DND-41 (cell line): ENCODE results near the gene AGO3.

ENCODE experiments used
- ATAC-seq: fragments of 200-7000 bp; cut with Tn5 transposase; 3 replicates; pipeline ENCODE4 v1.9.1; 2021; ENCODE audit warnings: low read depth; ENCODE audit not compliant: insufficient read depth
- DNase-seq: peaks from one replicate; pipeline ENCODE4 v3.0.0-alpha.2; 2020
- H2AFZ ChIP-seq: 2 replicates; pipeline ENCODE4 v1.6.0; 2012; ENCODE audit warnings: low read depth, low read length
- H3K27ac ChIP-seq: 2 replicates; pipeline ENCODE4 v1.5.1; 2012; ENCODE audit warnings: low read length, inconsistent platforms
- H3K27me3 ChIP-seq: fragments of 200-600 bp; sonication (generic); 2 replicates; pipeline ENCODE4 v1.6.0; 2012; ENCODE audit warnings: low read length, mild to moderate bottlenecking, inconsistent platforms; ENCODE audit not compliant: insufficient read depth, poor library complexity
- H3K36me3 ChIP-seq: 2 replicates; pipeline ENCODE4 v1.5.1; 2012; ENCODE audit warnings: low read length, inconsistent platforms; ENCODE audit not compliant: insufficient read depth
- H3K4me1 ChIP-seq: 2 replicates; pipeline ENCODE4 v1.5.1; 2012; ENCODE audit warnings: mild to moderate bottlenecking, low read length; ENCODE audit not compliant: insufficient read depth
- H3K4me2 ChIP-seq: 2 replicates; pipeline ENCODE4 v1.6.0; 2012; ENCODE audit warnings: mild to moderate bottlenecking, moderate library complexity, low read length, inconsistent platforms; ENCODE audit not compliant: insufficient read depth
- H3K4me3 ChIP-seq, 2 experiments: fragments of 200-600 bp in 1 of 2; shearing (Covaris generic) in 1 of 2; 2 replicates each; pipeline ENCODE4 v1.5.1; 2012 to 2016; ENCODE audit warnings: inconsistent platforms in 2 of 2, low read length in 2 of 2, mild to moderate bottlenecking in 2 of 2, low read depth in 1 of 2, moderate library complexity in 1 of 2
- H3K79me2 ChIP-seq: 2 replicates; pipeline ENCODE4 v1.6.0; 2012; ENCODE audit warnings: low read length, inconsistent platforms; ENCODE audit not compliant: insufficient read depth
- H3K9ac ChIP-seq: 2 replicates; pipeline ENCODE4 v1.6.0; 2012; ENCODE audit warnings: low read depth, mild to moderate bottlenecking, inconsistent platforms, low read length, moderate library complexity
- H3K9me3 ChIP-seq: 2 replicates; pipeline ENCODE4 v1.5.1; 2012; ENCODE audit warnings: low read length, moderate library complexity, mild to moderate bottlenecking, inconsistent platforms; ENCODE audit not compliant: insufficient read depth, severe bottlenecking
- H4K20me1 ChIP-seq: 2 replicates; pipeline ENCODE4 v1.6.0; 2012; ENCODE audit warnings: low read length; ENCODE audit not compliant: insufficient read depth
- CTCF ChIP-seq: IDR thresholded peaks from 2 replicates; pipeline ENCODE4 v1.5.1; 2012; ENCODE audit warnings: borderline replicate concordance, low read length, moderate library complexity, mild to moderate bottlenecking; ENCODE audit not compliant: poor library complexity, severe bottlenecking; ENCODE audit errors: extremely low read depth
- EZH2 ChIP-seq: IDR thresholded peaks from 3 replicates; pipeline ENCODE4 v1.6.1; 2012; ENCODE audit warnings: borderline replicate concordance, low read depth, mild to moderate bottlenecking, moderate library complexity, low read length, inconsistent platforms; ENCODE audit not compliant: severe bottlenecking

The AGO3 gene

GRCh38 chr1:36112823-36113222 lies 181.9 kb downstream of the AGO3 start:
- no peak overlapping the region for H2AFZ ChIP-seq
- no peaks in the 10 kb centered on the region for H3K79me2 ChIP-seq
- no peaks in the 10 kb centered on the region for H3K9me3 ChIP-seq
- no peak overlapping the region for H3K4me3 ChIP-seq
- DNase-seq (no peak), ATAC-seq (no peak)
- H3K4me1 ChIP-seq, result no peaks in the 10 kb centered on the region
- no peaks in the 10 kb centered on the region for H3K27me3 ChIP-seq
- H3K36me3 ChIP-seq, result no peaks in the 10 kb centered on the region
- H4K20me1 ChIP-seq, result no peaks in the 10 kb centered on the region
- H3K4me2 ChIP-seq, result no peak overlapping the region
- TF ChIP-seq CTCF (no peak), EZH2 (no peak)
- H3K27ac ChIP-seq, result no peak overlapping the region
- no peak overlapping the region for H3K9ac ChIP-seq

- DNase-seq (no peak), ATAC-seq (no peak)
- H3K9me3 ChIP-seq, result no peaks in the 10 kb centered on the region
- TF ChIP-seq EZH2 (no peak), CTCF (no peak)
- no peaks in the 10 kb centered on the region for H3K27me3 ChIP-seq
- no peaks in the 10 kb centered on the region for H4K20me1 ChIP-seq
- H3K9ac ChIP-seq, result no peak overlapping the region
- H3K79me2 ChIP-seq, result no peaks in the 10 kb centered on the region
- H3K4me2 ChIP-seq, result no peak overlapping the region
- no peak overlapping the region; the same call in 1 of the 2 replicates for H2AFZ ChIP-seq
- no peaks in the 10 kb centered on the region for H3K4me1 ChIP-seq
- no peak overlapping the region for H3K27ac ChIP-seq
- H3K36me3 ChIP-seq, result no peaks in the 10 kb centered on the region
- no peak overlapping the region for H3K4me3 ChIP-seq
Observed at GRCh38 chr1:36114371-36114770, 183.5 kb downstream of the AGO3 start.

GRCh38 chr1:36115200-36115669 lies 184.3 kb downstream of the AGO3 start:
- Histone ChIP-seq H3K4me2 (no peak overlapping the region), H3K4me1 (no peaks in the 10 kb centered on the region), H3K27me3 (no peaks in the 10 kb centered on the region), H3K36me3 (no peaks in the 10 kb centered on the region), H4K20me1 (no peaks in the 10 kb centered on the region), H2AFZ (no peak overlapping the region), H3K27ac (no peak overlapping the region), H3K79me2 (no peaks in the 10 kb centered on the region), H3K4me3 (no peak overlapping the region), H3K9ac (no peak overlapping the region), H3K9me3 (no peaks in the 10 kb centered on the region)
- no peak for TF ChIP-seq EZH2
- no peak for TF ChIP-seq CTCF
- ATAC-seq (no peak), DNase-seq (no peak)

GRCh38 chr1:36115931-36116330 lies 185.0 kb downstream of the AGO3 start:
- Histone ChIP-seq H3K27ac (no peak overlapping the region), H3K4me3 (no peak overlapping the region), H3K4me1 (no peaks in the 10 kb centered on the region), H3K79me2 (no peaks in the 10 kb centered on the region), H3K9me3 (no peaks in the 10 kb centered on the region), H4K20me1 (no peaks in the 10 kb centered on the region), H3K27me3 (no peaks in the 10 kb centered on the region), H3K4me2 (no peak overlapping the region), H3K9ac (no peak overlapping the region), H2AFZ (no peak overlapping the region), H3K36me3 (no peaks in the 10 kb centered on the region)
- TF ChIP-seq EZH2, result no peak
- TF ChIP-seq CTCF, result no peak
- no peak for ATAC-seq
- no peak for DNase-seq
